GM12801 (cell line): ENCODE results near the gene PLA2R1.

ENCODE experiments used
- CTCF ChIP-seq: IDR thresholded peaks from one replicate; pipeline ENCODE4 v1.5.1; 2011; ENCODE audit warnings: control low read depth; ENCODE audit not compliant: insufficient read length; ENCODE audit errors: extremely low read depth

Gene PLA2R1

GRCh38 chr2:160062292-160063005 lies at the start of gene PLA2R1:
Gene PLA2R1 (minus strand): TSS chr2:160062615. CDS start chr2:160062403, 212 bp downstream.
- no peak for TF ChIP-seq CTCF

GRCh38 chr2:160110674-160111239 lies 48.3 kb upstream of the PLA2R1 start:
- TF ChIP-seq CTCF = no peak

- no peak for TF ChIP-seq CTCF
Observed at GRCh38 chr2:160109939-160110673, 47.7 kb upstream of the PLA2R1 start.

- TF ChIP-seq CTCF = no peak
Observed at GRCh38 chr2:160109243-160109642, 46.8 kb upstream of the PLA2R1 start.

- TF ChIP-seq CTCF = no peak
Observed at GRCh38 chr2:160108646-160109045, 46.2 kb upstream of the PLA2R1 start.

- TF ChIP-seq CTCF = no peak
Observed at GRCh38 chr2:160105366-160105765, 43.0 kb upstream of the PLA2R1 start.

- no peak for TF ChIP-seq CTCF
Observed at GRCh38 chr2:160104115-160104514, 41.7 kb upstream of the PLA2R1 start.
